Smooth muscle cell (in vitro differentiated cells): ENCODE data around the gene KLHL25. TPM values are rescaled to one million over a fixed set of nuclear protein-coding genes. Genes with fewer than 3 reads are reported as not detected.
A peak's percentile ranks its signal among the peaks of the same experiment; 100 is the strongest.
"Not testable (repeated sequence)": the region's sequence is repeated elsewhere in the genome, so short reads cannot be mapped to it uniquely, and the experiment has no call there.

ENCODE experiments used
- DNase-seq: peaks from one replicate; lab custom pipeline; 2025; ENCODE audit not compliant: unreplicated experiment; lab: John Stamatoyannopoulos, UW
- H2AFZ ChIP-seq: fragments of 200-600 bp; sonication (generic); 2 replicates; pipeline ENCODE4 v1.6.0; 2016; ENCODE audit warnings: antibody characterized with exemption, low read depth, mild to moderate bottlenecking
- H3F3A ChIP-seq: fragments of 200-600 bp; sonication (generic); 2 replicates; pipeline ENCODE4 v1.6.0; 2017; ENCODE audit warnings: antibody characterized with exemption, low read depth
- H3K27ac ChIP-seq: fragments of 200-600 bp; sonication (generic); 2 replicates; pipeline ENCODE4 v1.5.1; 2016; ENCODE audit warnings: low read depth, mild to moderate bottlenecking
- H3K27me3 ChIP-seq: fragments of 200-600 bp; sonication (generic); 2 replicates; pipeline ENCODE4 v1.6.1; 2016; ENCODE audit warnings: low read depth, mild to moderate bottlenecking
- H3K36me3 ChIP-seq: fragments of 200-600 bp; sonication (generic); 2 replicates; pipeline ENCODE4 v1.5.1; 2016; ENCODE audit warnings: low read depth
- H3K4me1 ChIP-seq: fragments of 200-600 bp; sonication (generic); 2 replicates; pipeline ENCODE4 v1.5.1; 2016; ENCODE audit warnings: low read depth
- H3K4me2 ChIP-seq: fragments of 200-600 bp; sonication (generic); 2 replicates; pipeline ENCODE4 v1.6.0; 2016; ENCODE audit warnings: mild to moderate bottlenecking
- H3K4me3 ChIP-seq: fragments of 200-600 bp; sonication (generic); 2 replicates; pipeline ENCODE4 v1.5.1; 2016; ENCODE audit warnings: mild to moderate bottlenecking
- H3K79me2 ChIP-seq: fragments of 200-600 bp; sonication (generic); 2 replicates; pipeline ENCODE4 v1.6.0; 2016; ENCODE audit warnings: low read depth, mild to moderate bottlenecking
- H3K9ac ChIP-seq: fragments of 200-600 bp; sonication (generic); 2 replicates; pipeline ENCODE4 v1.6.0; 2016; ENCODE audit warnings: low read depth
- H3K9me3 ChIP-seq: fragments of 200-600 bp; sonication (generic); replicated peaks from 2 replicates; pipeline ENCODE4 v1.5.1; 2016; ENCODE audit warnings: low read depth
- H4K20me1 ChIP-seq: fragments of 200-600 bp; sonication (generic); 2 replicates; pipeline ENCODE4 v1.6.0; 2016; ENCODE audit warnings: low read depth
- CTCF ChIP-seq: fragments of 200-600 bp; sonication (generic); IDR thresholded peaks from 2 replicates; pipeline ENCODE4 v1.5.1; 2017; ENCODE audit warnings: borderline replicate concordance, mild to moderate bottlenecking, antibody characterized with exemption; ENCODE audit not compliant: insufficient read depth, poor library complexity, severe bottlenecking
- WGBS: methylation state at CpG from one replicate; pipeline ENCODE4 v1.1.7; 2016; ENCODE audit warnings: low lambda C conversion rate; 5-methylcytosine and 5-hydroxymethylcytosine counted together
- polyA plus RNA-seq: library from polyadenylated mRNA; unstranded; fragments of >200 nt; fragmentation: Nextera tagmentation; extraction: Ambion mirVana; gene quantifications from 2 replicates; pipeline ENCODE4 v1.2.1, GENCODE V29; 2016
- total RNA-seq: library from RNA; depleted of rRNA; stranded (reverse); fragments of >200 nt; gene quantifications from 2 replicates; pipeline ENCODE4 v1.2.3, GENCODE V29; 2014

The KLHL25 gene
- total and polyA plus RNA-seq, 2 experiments from 2014 or later: 5.0 to 6.7 TPM

- Histone ChIP-seq H3K36me3 (no peaks in the 10 kb centered on the region), H3K27ac (no peak overlapping the region), H2AFZ (no peak overlapping the region), H3K9ac (no peak overlapping the region), H3K4me3 (no peak overlapping the region), H3F3A (no peaks in the 10 kb centered on the region), H4K20me1 (no peaks in the 10 kb centered on the region), H3K27me3 (no peaks in the 10 kb centered on the region), H3K4me2 (no peak overlapping the region), H3K9me3 (no peaks in the 10 kb centered on the region), H3K4me1 (peaks cover 4% of the 10 kb centered on the region), H3K79me2 (no peaks in the 10 kb centered on the region)
- 100% methylated on average over 3 of the region's 3 CpGs for whole genome bisulfite sequencing
- no peak for DNase-seq
- TF ChIP-seq CTCF: no peak
Measured at GRCh38 chr15:85834651-85835050, 39.9 kb upstream of the KLHL25 start.

GRCh38 chr15:85832394-85832793 is 37.7 kb upstream of the KLHL25 start:
- Histone ChIP-seq H3K36me3 (no peaks in the 10 kb centered on the region), H3K27me3 (no peaks in the 10 kb centered on the region), H4K20me1 (no peaks in the 10 kb centered on the region), H3K4me3 (no peak overlapping the region), H3F3A (no peaks in the 10 kb centered on the region), H3K27ac (no peak overlapping the region), H3K4me1 (peaks cover 4% of the 10 kb centered on the region), H3K79me2 (no peaks in the 10 kb centered on the region), H3K4me2 (no peak overlapping the region), H3K9me3 (no peaks in the 10 kb centered on the region), H2AFZ (no peak overlapping the region), H3K9ac (no peak overlapping the region)
- whole genome bisulfite sequencing: 78% methylated on average over 4 of the region's 4 CpGs
- TF ChIP-seq CTCF: no peak
- no peak for DNase-seq

GRCh38 chr15:85831415-85832113 is 36.8 kb upstream of the KLHL25 start:
- peak overlapping the region; percentile 35 for H3K4me2 ChIP-seq
- no peaks in the 10 kb centered on the region for H4K20me1 ChIP-seq
- H3K9me3 ChIP-seq: no peaks in the 10 kb centered on the region
- H2AFZ ChIP-seq: peak overlapping the region; percentile 75
- peaks cover 4% of the 10 kb centered on the region for H3K4me1 ChIP-seq
- TF ChIP-seq CTCF: peak; percentile 60
- no peaks in the 10 kb centered on the region for H3F3A ChIP-seq
- no peak overlapping the region for H3K27ac ChIP-seq
- H3K9ac ChIP-seq: no peak overlapping the region
- no peaks in the 10 kb centered on the region for H3K79me2 ChIP-seq
- no peaks in the 10 kb centered on the region for H3K27me3 ChIP-seq
- no peak overlapping the region for H3K4me3 ChIP-seq
- 36% methylated on average over 15 of the region's 15 CpGs for WGBS
- peak; percentile 16 for DNase-seq
- H3K36me3 ChIP-seq: no peaks in the 10 kb centered on the region

- H3K36me3 ChIP-seq, H4K20me1 ChIP-seq, H3K4me2 ChIP-seq, H3K4me1 ChIP-seq, H3K27me3 ChIP-seq, H3K9ac ChIP-seq, H3K4me3 ChIP-seq, H3K79me2 ChIP-seq, H3K9me3 ChIP-seq, H2AFZ ChIP-seq, H3K27ac ChIP-seq, H3F3A ChIP-seq, DNase-seq: not testable (repeated sequence)
- WGBS: 96% methylated on average over 4 of the region's 4 CpGs
Measured at GRCh38 chr15:85829754-85830153, 35.0 kb upstream of the KLHL25 start.
